ENCODE measurements around the gene GUCA2A. TPM values are rescaled to one million over a fixed set of nuclear protein-coding genes. Genes with fewer than 3 reads are reported as not detected.

Gene GUCA2A
- total and polyA plus RNA-seq, 2 of the 8 experiments (the other 6 are each of a cell fraction or from before 2014, with no cell fraction given): not detected

- ChIA-PET POLR2A (ENCODE audit: partially characterized antibody) (no interaction called here), CTCF (ENCODE audit: partially characterized antibody) (interaction anchor here (1.3 kb wide), 1 partner anchor 9 kb away, joined by 7 read pairs; no protein-coding TSS in a partner anchor)
- DNase-seq (ENCODE audit: low read depth in 1 of 2, low spot score in 2 of 2) (no peak), FAIRE-seq (no peak)
- peaks cover 0 to 2% (median 0%) of the 10 kb centered on the region in 4 experiments; a peak in 2 of 7 replicates for H3K4me1 ChIP-seq (replicated peaks in 1 of 4; ENCODE audit: control insufficient read depth in 3 of 4, insufficient read depth in 4 of 4, low read length in 3 of 4)
- no peaks in the 10 kb centered on the region for H3K36me3 ChIP-seq (ENCODE audit: control insufficient read depth in 2 of 4, insufficient read depth in 4 of 4, low read length in 3 of 4)
- H2BK12ac ChIP-seq (ENCODE audit: low read depth, low read length): no peak overlapping the region
- H3K14ac ChIP-seq (ENCODE audit: insufficient read length): no peak overlapping the region
- H3K79me1 ChIP-seq (ENCODE audit: low read depth, low read length): no peaks in the 10 kb centered on the region
- no peak overlapping the region for H3K4ac ChIP-seq (replicated peaks; ENCODE audit: insufficient read length, low read depth, low read length)
- WGBS, 2 experiments (ENCODE audit: extremely low coverage in 1 of 2, insufficient coverage in 1 of 2, insufficient read length in 1 of 2, insufficient replicate concordance in 2 of 2, low coverage in 1 of 2, low lambda C conversion rate in 2 of 2, missing lambda C conversion rate in 1 of 2): 87% methylated on average over 4 of the region's 4 CpGs; no CpG with 5 or more reads in 1 of the 2 experiments
- no peak overlapping the region for H2AFZ ChIP-seq (ENCODE audit: low read length)
- H3K27me3 ChIP-seq (replicated peaks in 1 of 4; ENCODE audit: control insufficient read depth in 3 of 4, extremely low read depth in 1 of 4, insufficient read depth in 3 of 4, low read length in 3 of 4): no peaks in the 10 kb centered on the region; a peak in 1 of 7 replicates
- no peak overlapping the region for H4K91ac ChIP-seq (replicated peaks; ENCODE audit: insufficient read length, low read length)
- H3K4me3 ChIP-seq (ENCODE audit: extremely low read depth in 1 of 4, insufficient read depth in 2 of 4, low read depth in 3 of 4, low read length in 4 of 4): no peak overlapping the region
- no peak overlapping the region for H3K23ac ChIP-seq (ENCODE audit: insufficient read length)
- H3K18ac ChIP-seq (ENCODE audit: extremely low read depth, low read length): no peak overlapping the region
- no peak overlapping the region for H2BK15ac ChIP-seq (ENCODE audit: low read length)
- no peak overlapping the region for H3K4me2 ChIP-seq (ENCODE audit: insufficient read depth in 1 of 2, low read depth in 2 of 2, low read length in 2 of 2)
- H3K56ac ChIP-seq (replicated peaks; ENCODE audit: insufficient read length, low read depth, low read length): no peak overlapping the region
- H4K5ac ChIP-seq (ENCODE audit: insufficient read length, low read depth, low read length): no peak overlapping the region
- no peaks in the 10 kb centered on the region for H3K23me2 ChIP-seq (ENCODE audit: low read depth, low read length)
- H4K20me1 ChIP-seq (replicated peaks in 1 of 2; ENCODE audit: control insufficient read depth in 1 of 2, insufficient read depth in 2 of 2, low read length in 2 of 2): no peaks in the 10 kb centered on the region
- H3K9me3 ChIP-seq (ENCODE audit: insufficient read depth in 2 of 2, low read depth in 1 of 2, low read length in 1 of 2): no peaks in the 10 kb centered on the region
- no peak overlapping the region for H2BK5ac ChIP-seq (ENCODE audit: low read depth, low read length)
- H3K9ac ChIP-seq (replicated peaks in 1 of 4; ENCODE audit: extremely low read depth in 1 of 4, low read depth in 3 of 4, low read length in 3 of 4): no peak overlapping the region
- no peak overlapping the region for H2BK120ac ChIP-seq (replicated peaks; ENCODE audit: low read depth, low read length)
- H3K79me2 ChIP-seq (ENCODE audit: control insufficient read depth in 1 of 2, insufficient read depth in 2 of 2, low read length in 2 of 2): no peaks in the 10 kb centered on the region
- H4K8ac ChIP-seq (ENCODE audit: extremely low read depth, insufficient read depth, low read length): no peak overlapping the region
- no peak overlapping the region for H2AK5ac ChIP-seq (ENCODE audit: low read depth, low read length)
- H2BK20ac ChIP-seq (ENCODE audit: low read length): no peak overlapping the region
- no peak overlapping the region for H3K27ac ChIP-seq (ENCODE audit: low read depth, low read length)
- TF ChIP-seq SIRT6 (IDR thresholded peaks at IDR 0.05; ENCODE audit: low read length): no peak
These were observed 26.0 kb downstream of the GUCA2A start for GRCh38 chr1:42138586-42138985.

Data from H1 (cell line).